Stimulated activated CD8-positive, alpha-beta memory T cell treated with anti-CD3 and anti-CD28 coated beads, Interleukin-4, amount 100 ng/mL, for 48 hours (primary cell): Measurements from ENCODE around the gene RPS19BP1.
A peak's percentile ranks its signal among the peaks of the same experiment; 100 is the strongest.

Experiments
- DNase-seq: peaks from one replicate; pipeline ENCODE4 v3.0.0-alpha.2; 2020

The RPS19BP1 gene, protein sequence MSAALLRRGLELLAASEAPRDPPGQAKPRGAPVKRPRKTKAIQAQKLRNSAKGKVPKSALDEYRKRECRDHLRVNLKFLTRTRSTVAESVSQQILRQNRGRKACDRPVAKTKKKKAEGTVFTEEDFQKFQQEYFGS

GRCh38 chr22:39532215-39533073 is at the start of gene RPS19BP1:
Gene RPS19BP1, minus strand, starts transcription at chr22:39532748. Its CDS starts 10 bp downstream, at chr22:39532738.
- DNase-seq = peak; percentile 99

DNA sequence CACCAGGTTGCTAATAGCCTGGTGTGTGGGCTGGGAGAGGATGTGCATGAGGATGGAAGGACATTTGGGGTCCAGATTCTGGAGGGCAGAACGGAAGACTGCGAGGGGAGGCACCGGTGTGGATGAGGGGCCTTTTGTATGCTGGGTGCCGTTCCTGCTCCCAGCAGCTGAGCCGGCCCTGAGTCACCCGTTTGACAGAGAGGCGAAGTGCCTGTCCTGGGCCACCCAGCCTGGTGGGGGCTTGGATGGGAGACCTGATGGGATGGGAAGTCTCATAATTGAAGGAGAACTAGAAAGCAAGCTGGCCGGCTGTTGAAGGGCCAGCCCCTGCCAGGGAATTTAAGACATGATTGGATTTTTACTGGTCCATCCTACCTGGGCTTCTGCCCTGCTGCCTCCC is 48.8 kb upstream of the RPS19BP1 start:
- no peak for DNase-seq

GRCh38 chr22:39580795-39581194 is 48.2 kb upstream of the RPS19BP1 start:
- no peak for DNase-seq

DNA sequence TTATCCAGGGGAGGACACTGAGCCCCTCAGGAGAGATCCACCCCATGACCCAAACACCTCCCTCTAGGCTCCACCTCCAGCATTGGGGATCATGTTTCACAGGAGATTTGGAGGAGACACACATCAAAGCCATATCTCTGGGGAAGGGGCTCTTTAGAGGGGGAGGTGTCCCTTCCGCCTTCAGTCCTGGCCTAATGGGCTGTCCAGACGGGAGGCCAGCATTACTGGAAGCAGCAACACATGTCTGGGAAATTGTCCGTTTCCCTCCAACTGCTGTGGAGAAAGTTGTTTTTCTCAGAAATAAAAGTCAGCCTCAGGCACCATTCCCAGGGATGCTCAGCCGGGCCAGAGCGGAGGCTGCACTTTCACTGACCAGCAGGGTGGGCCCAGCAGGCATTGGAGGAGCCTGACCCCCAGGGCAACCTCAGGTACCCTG is 47.5 kb upstream of the RPS19BP1 start:
- no peak for DNase-seq

DNA sequence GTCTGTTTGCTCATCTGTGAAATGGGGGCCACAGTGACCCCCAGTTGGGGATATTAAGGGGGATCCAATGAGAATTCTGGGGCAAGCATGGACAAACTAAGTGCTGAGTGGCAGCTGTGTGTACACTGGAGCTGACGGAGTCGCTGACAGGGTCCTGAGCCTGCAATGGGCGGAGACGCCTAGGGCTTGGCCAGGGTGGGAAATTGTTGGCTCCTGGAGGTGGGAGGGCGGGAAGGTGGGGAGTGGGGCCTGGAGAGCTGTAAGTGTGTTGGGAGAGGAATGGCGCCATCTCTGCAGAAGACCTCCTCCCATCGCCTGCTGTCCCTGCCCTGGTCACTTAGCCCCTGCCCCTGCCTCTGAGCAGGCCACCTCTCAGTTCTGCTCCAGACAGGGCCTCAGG is 45.4 kb upstream of the RPS19BP1 start:
- DNase-seq = no peak

- DNase-seq = no peak
Observed at GRCh38 chr22:39577366-39577765, 44.8 kb upstream of the RPS19BP1 start.

DNA sequence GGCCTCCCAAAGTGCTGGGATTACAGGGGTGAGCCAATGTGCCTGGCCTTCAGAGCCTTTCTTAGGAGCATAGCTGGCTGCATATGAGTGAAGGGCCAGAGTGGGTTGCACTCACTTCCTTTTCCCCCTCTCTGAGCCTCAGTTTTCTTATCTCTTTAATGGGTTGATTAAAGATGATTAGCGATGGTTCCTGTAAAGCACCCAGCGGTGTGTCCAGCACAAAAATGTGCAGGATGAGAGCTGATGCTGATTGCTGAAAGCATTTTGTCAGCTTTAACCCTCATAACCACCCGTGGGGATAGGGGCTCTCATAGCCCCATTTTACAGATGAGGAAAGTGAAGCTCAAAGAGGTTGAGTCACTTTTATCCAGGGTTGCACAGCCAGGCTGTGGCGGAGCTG is 43.5 kb upstream of the RPS19BP1 start:
- no peak for DNase-seq

GRCh38 chr22:39575552-39575825 is 42.9 kb upstream of the RPS19BP1 start:
- DNase-seq = no peak

GRCh38 chr22:39574779-39575551 is 42.4 kb upstream of the RPS19BP1 start:
- no peak for DNase-seq

DNA sequence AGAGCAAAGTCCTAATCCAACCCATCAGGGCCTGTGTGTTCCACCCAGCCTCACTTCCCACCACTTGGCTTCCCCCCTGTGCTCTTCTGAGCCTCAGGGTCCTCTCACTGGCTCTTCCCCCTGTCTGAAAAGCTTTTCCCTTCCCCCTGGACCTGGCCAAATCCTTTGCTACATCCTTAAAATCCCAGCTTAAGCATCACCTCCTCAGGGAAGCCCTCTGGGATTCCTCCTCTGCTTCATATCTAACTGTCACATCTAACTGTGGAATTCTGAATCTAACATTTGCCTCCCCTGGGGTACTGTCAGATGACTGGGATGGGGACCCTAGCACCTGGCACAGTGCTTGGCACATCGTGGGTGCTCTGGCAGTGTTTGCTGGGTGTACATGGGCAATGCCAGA is 39.0 kb upstream of the RPS19BP1 start:
- no peak for DNase-seq

DNA sequence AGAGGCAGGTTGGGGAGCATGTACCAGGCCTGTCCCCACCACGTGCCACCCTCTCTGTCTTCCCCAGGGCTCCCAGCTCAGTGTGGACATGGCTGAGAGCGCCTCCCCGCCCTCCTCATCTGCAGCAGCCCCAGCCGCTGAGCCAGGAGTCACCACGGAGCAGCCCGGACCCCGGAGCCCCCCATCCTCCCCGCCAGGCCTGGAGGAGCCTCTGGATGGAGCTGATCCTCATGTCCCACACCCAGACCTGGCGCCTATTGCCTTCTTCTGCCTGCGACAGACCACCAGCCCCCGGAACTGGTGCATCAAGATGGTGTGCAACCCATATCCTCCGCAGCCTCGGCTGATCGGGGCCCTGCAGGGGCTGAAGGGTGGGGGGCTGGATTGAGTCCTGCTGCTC is 38.1 kb upstream of the RPS19BP1 start, which contains the start of gene CACNA1I:
Gene CACNA1I (plus strand): TSS at position 89 of the 400 bp plus-strand sequence. CDS start 0 bp downstream, at position 89.
- DNase-seq = no peak

- no peak for DNase-seq
Observed at GRCh38 chr22:39570226-39570625, 37.7 kb upstream of the RPS19BP1 start.

DNA sequence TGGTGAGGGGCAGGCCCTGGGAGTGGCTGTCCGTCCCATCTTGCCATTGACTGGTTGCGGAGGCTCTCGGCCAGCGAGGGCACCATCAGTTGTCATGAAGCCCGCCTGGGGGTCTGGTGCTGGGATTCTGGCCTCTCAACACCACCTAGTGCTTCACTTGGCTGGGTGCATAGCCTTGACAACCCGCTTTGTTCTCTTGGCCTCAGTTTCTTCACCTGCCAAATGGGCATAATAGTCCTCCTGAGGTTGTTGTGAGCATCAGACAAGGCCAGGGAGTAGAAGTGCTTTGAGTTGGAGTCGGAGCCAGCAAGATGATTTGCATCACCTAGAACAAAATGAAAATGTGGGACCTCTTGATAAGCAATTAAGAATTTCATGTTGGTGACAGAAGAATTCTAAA is 36.5 kb upstream of the RPS19BP1 start:
- no peak for DNase-seq

DNA sequence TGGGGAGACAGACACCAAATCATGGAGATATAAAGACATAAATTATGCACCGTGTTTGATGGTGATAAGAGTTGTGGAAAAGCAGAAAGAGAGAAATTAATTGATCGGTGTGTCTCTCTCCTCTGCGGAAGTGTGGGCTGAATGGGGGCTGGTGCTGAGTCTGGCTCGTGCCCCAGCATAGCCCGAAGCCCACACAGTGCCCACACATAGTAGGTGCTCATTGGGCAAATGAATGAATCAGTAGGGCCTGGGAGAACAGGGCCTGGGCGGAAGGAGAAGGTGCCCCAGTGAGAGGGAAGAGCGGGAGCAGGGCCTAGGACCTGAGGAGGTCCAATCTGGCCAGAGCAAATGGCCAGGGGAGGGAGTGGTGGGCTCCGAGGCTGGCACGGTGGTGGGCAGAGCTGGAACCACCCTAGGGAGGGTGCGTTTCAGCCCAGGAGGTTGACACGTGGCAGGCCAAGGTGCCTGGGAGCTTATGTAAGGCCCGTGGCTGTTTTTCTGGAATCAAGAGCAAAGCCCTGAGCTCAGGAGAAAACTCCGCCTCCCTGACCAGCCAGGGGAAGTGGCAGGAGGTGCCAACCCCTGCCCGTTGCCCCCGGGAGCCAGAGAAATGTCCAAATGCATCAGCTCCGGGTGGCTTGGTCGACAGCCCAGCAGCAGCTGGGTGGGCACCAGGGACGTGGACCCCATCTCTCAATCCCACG is 35.9 kb upstream of the RPS19BP1 start:
- no peak for DNase-seq

GRCh38 chr22:39567135-39567946 is 34.8 kb upstream of the RPS19BP1 start:
- peak; percentile 36 for DNase-seq

GRCh38 chr22:39565414-39565944 is 32.9 kb upstream of the RPS19BP1 start:
- no peak for DNase-seq

DNA sequence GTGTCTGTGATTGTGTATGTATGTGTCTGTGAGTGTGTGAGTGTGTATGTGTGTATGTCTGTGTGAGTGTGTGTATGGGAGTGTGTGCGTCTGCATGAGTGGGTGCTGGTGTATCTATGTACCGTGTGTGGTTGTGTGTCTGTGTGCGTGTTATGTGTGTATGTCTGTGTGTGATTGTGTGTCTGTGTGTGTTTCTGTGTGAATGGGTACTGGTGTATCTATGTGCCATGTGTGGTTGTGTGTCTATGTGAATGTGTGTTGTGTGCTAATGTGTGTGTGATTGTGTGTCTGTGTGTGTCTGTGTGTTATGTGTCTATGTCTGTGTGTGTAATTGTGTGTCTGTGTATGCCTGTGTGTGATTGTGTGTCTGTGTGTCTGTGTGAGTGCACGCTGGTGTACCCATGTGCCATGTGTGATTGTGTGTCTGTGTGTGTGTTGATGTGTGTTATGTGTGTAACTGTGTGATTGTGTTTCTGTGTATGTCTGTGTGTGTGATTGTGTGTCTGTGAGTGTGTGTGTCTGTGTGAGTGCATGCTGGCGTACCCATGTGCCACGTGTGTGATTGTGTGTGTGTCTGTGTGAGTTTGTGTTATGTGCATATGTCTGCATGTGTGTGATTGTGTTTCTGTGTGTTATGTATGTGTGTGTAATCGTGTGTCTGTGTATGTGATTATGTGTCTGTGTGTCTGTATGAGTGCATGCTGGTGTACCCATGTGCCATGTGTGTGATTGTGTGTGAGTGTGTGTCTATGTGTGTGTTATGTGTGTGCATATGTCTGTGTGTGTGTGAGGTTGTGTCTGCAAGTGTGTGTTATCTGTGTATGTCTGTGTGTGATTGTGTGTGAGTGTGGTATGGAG is 31.3 kb upstream of the RPS19BP1 start:
- DNase-seq = no peak

DNA sequence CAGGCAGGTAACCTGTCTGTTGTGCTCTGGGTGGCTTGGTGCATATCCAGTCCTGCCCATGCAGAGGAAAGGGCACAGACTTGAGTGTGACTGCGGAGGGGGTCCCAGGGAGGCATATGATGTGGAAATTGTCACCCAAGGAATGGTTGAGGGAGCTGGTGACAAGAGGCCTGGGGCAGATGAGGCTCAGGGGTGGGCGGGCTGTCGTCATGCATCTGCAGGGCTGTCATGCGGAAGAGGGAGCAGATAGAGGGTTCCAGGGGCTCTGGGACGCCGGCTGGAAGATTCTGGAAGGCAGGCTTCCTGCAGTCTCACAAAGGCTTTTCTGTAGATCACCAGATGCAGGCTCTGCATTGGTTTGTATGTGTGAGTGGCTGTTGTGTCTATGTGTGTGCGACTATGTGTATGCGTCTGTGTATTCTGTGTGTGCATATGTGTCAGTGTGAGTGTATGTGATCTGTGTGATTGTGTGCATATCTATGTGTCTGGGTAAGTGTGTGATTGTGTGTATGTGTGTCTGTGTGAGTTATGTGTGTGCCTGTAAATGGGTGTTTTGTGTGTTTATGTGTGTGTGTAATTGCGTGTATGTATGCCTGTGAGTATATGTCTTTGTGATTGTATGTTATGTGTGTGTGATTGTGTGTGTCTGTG is 30.4 kb upstream of the RPS19BP1 start:
- no peak for DNase-seq

- DNase-seq = no peak
Observed at GRCh38 chr22:39560127-39560526, 27.6 kb upstream of the RPS19BP1 start.

DNA sequence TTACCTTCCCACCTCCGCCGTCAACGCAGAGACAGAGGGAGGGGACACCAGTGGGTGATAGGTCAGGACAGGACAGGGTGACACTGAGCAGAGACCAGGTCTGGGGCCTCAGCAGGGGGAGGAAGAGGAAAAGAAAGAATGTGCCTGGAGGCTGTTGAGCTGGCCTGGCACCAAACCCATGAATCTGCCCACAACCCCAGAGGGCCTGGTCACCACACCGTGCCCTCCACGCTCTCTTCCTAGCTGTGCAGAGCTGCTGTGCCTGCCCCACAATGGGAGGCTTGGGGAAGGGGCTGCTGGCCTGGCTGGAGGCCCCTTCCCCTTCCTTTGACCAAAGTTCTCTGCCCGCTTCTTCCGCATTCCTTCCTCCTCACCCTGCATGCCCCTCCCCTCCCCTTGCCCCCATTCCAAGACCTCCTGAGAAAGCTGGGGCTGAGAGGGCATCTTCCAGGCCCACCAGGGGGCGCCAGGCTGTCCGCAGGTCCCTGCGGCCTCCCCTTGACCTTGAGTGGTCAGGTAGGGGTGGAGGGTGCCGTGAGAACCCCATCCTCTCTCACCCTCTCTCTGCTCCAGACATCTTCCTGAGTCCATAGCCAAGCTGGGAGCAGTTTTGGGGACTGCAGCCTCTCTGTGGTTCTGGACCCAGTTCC is 27.0 kb upstream of the RPS19BP1 start:
- peak; percentile 43 for DNase-seq
